CMK (cell line): ENCODE results near the gene EIF4EBP2.

Experiments used
- DNase-seq: peaks from one replicate; pipeline ENCODE4 v3.0.0-alpha.2; 2010; ENCODE audit warnings: low read depth

EIF4EBP2 gene

DNA sequence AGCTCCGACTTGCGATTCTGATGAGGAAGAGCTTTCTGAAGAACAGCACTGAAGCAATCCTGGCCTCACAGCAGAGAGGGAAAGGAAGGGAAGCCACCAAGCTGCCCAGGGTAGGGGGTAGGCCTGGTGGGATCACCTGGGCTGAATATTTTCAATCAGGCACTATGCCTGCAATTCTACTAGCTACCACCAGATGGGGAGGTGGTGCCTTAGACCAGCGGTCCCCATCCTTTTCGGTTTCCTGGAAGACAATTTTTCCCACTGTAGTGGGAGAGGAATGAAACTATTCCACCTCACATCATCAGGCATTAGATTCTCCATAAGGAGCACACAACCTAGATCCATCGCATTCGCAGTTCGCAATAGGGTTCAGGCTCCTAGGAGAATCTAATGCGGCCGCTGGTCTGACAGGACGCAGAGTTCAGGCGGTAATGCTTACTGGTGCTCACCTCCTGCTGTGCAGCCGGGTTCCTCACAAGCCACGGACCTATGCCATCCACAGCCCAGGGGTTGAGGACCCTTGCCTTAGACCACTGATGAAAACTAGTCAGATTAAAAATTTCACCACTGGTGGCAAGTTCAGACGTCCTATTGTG is 24.3 kb upstream of the EIF4EBP2 start:
- DNase-seq, result no peak

DNA sequence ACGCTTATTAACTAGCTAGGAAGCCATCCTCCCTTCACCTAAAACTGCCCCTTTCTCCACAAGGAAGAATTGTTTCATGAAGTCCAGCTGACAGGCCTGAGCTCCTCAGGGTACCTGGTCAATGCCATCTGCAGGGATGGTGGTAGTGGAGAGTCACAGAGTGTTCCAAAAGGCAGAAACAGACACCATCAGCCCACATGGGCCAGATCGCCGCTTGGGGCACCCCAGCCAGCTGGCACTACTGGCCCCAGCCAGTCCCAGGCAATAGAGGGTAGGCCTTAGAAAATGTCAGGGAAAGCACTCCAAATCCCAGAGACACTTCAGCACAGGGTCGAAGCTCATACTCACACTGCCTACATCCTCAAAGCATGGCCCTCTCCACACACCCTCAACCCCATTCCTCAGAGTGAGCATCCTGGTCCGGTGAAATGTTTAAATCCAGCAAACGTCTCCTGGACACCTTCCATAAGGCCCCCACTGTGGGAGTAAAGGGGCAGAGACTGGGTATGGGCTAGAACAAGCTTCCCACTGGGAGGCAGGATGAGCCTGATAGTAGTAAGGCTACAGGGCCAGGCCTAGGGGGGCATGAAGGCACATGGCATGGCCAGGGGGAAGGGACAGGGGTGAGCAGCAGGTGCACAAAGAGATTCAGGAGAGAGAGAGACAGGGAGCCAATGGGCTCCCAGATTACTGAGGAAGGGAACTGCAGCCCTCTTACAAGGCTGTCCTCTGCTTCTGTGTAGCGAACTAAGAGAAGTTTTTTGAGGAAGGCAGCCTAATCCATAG is 23.4 kb upstream of the EIF4EBP2 start:
- DNase-seq, result no peak

DNA sequence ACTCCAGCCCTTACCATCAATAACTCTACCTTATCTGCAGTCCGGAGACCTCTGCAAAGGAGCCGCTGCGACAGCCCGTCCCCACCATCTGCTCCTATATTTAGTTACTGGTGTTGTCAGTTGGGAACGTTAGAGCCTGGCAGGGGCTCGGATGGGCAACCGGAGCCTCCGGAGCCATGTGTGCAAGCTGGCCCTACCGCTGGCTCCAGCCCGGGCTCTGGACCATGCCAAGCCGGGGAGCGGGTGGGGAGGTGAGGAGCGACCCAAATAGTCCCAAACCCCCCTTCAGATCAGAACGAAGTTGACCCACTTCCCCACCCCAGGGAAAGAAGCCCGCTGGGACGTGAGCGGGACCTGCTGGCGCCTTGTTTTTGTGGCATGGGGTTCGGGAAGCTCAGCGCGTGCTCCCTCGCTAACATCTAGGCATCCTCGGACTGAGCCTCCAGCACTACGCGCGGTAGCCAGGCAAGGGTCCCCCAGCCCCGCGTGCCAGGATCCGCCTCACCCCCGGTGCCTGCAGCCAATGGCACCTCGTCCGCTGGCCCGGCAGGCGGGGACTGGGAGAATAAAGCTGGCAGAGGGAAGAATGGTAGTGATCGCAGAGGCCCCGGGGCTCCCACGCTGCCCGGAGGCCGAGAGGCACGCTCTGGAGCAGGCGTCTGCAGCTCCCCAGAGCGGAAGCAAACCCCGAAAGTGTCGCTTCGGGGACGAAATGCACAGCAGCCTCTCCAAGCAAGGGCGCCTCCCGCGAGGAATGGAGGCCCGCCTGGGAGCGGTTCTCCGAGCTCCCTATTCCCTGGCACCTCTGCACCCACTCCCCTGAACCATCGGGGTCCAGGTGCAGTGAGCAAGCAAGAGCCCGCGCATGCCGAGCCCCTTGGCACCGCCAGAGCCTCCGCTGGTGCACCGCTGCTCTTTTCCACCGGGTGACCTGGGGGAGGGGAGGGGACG is 22.2 kb upstream of the EIF4EBP2 start:
- DNase-seq, result no peak

DNA sequence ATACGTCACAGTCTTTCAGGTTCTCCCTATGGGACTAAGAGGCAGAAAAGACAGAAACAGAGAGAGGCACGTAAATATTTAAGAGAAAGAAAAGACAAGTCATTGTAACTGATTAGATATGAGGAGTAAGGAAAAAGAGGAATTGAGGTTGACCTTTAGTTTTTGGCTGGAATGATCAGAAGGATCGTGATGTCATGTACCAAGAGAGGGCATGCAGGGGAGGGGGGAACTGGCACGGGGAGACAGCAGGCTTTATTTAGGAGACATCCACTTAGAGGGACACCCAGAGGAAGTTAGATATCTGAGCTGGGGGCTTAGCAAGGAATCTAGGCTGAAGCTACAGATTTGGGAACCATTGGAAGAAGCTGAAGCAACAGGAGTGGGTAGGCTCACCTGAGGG is 12.3 kb upstream of the EIF4EBP2 start:
- DNase-seq, result no peak

DNA sequence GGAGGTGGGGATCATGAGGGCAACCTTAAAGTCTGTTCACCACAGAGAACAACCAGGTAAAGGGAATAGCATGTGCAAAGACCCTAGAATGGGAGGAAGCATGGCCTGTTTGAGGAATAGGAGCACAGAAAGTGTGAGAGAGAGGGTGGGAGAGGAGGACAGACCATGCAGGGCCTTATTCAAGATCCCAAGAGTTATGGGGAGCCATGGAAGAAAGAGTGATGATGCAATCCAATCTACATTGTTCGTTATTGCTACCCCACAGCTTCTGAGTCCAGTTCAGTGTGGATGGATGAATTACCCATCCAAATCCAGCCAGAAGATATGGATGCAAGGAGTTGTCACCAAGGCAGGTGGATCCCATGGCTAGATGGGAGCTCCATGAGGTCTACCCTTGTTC is 7.8 kb upstream of the EIF4EBP2 start:
- no peak for DNase-seq

DNA sequence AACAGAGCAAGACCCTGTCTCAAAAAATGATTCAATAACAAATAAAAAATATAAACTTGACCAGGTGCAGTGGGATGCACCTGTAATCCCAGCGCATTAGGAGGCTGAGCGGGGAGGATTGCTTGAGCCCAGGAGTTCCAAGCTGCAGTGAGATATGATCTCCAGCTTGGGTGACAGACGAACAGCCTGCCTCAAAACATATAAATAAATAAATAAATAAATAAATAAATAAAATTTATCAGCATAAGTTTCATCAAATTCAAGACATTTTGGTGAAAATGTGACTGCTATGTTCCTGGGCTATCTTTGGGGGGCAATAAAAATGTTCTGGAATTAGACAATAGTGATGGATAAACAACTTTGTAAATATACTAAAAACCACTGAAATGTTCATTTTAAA is 4.8 kb upstream of the EIF4EBP2 start:
- DNase-seq, result no peak

DNA sequence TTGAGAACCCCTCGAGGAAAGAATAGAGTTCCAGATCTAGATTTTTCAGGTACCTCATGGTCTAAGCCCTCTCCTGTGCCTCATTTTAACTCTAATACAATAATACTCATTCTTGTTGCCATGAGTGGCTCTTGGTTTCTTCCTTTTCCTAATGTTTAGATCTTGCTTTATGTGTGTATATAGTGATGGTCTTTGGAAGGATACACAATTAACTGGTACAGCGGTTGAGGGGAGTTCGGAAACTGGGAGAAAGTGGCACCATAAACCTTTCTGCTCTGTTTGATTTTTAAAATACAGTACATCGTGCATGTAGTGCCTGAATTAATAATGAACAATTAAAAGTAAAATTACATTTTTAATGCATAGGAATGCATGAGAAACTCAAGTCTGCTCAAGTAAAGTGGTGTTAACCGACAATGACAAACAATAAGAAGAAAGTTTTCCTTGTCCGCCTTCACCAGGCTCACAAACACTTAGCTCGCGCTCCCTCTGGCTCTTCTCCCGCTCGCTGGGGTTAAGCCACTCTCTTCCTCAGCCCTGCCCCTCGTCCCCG is 386 bp upstream of the EIF4EBP2 start:
- no peak for DNase-seq

DNA sequence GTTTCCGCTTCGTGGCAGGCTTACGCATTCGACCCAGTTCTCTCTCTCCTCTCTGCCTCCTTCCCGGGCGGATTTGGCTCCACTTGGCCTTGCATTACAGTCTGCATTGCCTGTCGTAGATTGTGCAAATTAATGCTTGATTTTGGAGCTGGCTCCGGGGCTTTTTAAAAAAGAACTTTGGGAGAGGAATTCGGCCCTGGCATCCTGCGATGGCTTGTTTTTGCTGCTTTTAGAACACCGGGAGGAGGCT is 767 bp downstream of the EIF4EBP2 start:
- DNase-seq, result no peak

DNA sequence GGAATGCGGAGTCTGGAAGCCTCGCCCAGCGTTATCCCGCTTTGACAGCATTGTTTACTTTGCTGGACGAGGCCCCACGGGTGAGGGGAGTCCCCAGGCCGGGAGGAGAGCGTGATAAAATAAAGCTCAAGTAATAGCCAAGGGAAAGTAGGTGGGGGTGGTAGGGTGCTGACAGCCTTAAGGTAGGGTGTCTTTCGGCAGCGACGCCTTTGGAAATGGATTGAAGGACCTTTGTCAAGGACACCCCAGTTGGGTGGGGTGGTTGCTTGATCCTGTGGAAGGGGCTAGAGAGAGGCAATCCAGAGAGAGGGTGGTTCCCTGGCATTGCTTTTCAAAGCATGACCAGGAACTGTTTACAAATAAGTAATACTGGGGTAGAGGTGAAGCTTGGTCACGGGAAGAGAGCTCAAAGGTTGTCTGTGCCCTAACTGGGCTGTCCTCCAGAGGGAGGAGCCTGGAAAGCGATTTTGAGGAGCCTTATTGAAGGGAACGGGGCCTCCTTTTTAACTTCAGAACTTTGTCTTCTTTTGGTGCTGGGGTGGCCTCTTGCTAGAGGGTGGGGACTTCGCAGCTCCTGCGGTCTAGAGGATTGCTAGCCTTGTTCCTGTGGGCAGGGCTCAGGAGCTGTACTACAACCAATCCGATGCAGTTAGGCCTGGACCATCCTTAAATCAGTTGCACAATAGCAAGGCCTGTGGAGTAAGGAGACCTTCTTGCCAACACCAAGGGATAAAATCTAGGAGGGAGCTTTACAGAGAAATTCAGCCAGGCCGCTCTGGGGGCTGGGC is 1.3 kb downstream of the EIF4EBP2 start:
- DNase-seq, result no peak

DNA sequence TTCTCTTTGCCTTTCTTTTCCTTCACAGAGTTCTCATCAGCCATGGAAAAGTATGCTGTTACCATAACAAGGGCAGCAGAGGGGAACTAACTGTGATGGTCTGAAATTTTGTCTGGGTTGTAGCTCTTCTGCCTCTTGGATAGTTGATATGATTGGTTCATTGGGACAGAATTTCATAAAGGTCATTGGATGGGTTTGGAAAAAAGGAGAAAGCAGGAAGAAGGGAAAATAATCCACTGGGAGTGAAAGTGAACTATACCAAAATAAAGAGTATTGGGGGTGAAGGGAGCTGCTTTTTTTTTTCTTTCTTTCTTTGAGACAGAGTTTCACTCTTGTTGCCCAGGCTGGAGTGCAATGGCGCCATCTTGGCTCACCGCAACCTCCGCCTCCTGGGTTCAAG is 5.8 kb downstream of the EIF4EBP2 start:
- no peak for DNase-seq

DNA sequence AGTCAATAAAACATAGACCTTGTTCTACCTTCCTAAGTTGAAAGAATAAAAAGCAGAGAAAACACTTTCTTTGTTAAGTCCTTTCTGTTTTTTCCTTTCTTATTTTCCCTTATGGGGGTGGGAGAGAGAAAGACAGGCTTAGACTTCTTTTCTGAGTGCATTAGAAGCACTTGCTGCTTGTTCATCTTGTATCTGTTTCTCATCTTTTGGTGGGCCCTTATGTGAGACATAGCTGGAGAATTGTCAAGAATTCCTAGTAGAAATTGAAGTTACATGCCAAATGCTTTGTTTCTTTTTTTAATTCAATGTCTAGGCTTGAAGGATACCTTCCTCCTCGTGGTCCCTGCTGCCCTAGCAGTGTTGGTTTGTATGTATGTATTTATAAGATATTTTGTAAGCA is 6.7 kb downstream of the EIF4EBP2 start:
- DNase-seq, result no peak

DNA sequence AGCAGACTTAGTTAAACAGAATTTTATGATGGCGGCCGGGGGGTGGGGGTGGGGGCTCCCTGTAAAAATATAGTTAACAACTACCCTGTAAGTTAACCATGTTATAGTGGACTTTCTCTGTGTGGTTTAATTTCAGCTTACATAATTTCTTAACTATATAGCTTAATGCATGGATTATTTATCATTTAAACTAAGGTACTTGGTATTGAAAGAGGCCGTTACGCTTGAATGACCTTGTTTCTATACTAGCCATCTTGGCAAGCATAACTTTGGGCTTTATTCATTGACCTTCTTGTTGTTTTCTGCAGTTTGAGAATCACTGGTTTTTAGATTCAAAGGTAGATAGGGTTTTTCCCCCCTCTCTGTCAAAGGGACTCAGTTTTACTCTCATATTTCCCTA is 8.4 kb downstream of the EIF4EBP2 start:
- no peak for DNase-seq

DNA sequence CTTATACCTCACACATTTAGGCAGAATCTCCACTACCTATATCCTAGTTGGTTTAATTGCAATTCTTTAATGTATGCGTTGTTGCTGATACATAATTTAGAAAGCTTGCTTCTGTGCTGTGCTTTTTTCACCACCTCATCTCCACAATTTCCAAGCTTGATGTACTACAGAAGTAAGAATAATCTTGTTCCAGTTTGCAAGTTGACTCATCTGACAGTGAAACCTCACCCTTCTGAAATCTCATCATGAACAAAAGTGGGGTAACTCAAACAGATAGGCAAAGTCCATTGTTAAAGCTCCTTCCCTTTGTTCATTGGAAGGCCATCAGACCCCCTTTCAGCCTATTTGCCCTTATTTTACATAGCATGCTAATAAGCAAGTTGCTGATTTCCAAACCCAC is 13.6 kb downstream of the EIF4EBP2 start:
- DNase-seq, result no peak

DNA sequence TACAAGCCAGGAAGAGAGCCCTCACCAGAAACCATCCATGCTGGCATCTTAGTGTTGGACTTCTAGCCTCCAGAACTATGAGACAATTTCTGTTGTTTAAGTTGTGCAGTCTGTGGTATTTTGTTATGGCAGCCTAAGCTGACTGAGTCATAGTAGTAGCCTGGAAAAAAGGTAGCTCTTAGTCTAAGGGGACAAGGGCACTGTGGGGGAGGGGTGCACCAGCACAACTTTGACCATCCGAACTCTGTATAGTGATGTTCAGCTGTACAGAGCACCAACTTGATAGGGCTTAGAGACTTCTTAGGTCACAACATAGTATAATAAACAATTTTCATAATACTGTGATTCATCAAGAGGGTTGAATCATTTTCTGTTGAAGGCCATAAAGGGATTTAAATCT is 14.3 kb downstream of the EIF4EBP2 start:
- DNase-seq, result no peak

DNA sequence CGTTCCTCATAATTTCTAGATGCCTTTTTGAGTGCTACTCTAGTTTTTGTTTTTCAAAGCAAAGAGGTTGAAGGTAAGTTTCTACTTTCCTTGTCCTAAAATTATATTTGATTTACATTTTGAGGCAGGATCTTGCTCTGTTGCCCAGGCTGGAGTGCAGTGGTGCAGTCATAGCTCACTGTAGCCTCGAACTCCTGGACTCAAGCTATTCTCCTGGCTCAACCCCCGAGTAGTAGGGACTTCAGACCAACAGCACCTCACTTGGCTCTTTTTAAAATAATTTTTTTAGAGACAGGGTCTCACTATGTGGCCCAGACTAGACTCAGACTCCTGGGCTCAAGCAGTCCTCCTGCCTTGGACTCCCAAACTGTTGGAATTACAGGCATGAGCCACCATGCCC is 14.8 kb downstream of the EIF4EBP2 start:
- no peak for DNase-seq

DNA sequence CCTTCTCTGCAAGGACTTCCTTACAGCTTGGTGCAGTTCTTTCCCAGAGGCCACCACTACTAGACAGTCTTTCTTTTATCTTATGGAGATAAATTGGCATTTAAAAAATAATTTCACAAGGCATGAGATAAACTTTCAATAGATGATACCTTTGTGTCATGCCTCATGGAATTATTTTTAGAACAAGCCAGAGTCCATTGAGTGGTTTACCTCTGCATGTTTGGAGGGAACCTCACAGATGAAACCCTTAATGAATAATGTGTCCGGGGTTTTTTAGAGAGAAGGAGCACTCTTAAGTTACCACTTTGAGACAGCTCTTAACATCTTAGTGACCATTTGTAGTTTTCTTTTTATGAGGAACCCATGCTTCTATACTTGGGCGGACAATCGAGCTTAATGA is 20.4 kb downstream of the EIF4EBP2 start:
- no peak for DNase-seq

DNA sequence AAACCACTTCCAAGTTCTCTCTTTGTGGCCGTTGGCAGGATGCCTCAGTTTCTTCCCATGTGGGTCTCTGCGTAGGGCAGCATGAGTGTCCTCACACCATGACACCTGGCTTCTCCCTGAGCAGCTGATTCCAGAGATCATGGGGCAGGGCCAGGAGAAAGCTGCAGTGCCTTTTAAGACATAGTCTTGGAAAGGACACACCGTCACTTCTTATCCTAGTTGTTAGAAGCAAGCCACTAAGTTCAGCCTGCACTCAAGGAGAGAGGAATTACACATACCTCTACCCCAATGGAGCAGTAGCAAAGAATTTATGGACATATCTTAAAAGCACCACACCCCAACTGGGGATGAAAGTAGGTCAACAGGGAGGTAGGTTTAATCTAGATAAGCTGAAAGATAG is 21.2 kb downstream of the EIF4EBP2 start:
- DNase-seq, result no peak

DNA sequence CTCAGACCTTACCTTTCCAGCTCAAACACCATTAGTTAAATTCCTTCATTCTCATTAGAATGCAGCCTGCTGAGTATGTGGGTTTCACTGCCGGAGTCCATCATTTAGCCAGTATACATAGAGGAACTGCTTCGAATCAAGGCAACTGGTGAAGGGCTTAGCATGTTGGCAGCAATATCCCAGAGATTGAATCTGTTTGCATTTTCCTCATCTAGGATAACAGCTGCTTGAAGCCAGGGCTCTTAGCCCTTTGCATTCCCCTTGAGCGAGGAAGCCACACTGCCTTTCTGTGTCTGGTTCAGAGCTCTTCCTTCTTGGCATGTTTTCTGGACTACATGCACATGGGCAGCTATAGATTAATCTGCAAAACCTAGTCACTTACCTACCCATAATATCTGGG is 22.9 kb downstream of the EIF4EBP2 start:
- DNase-seq, result no peak

DNA sequence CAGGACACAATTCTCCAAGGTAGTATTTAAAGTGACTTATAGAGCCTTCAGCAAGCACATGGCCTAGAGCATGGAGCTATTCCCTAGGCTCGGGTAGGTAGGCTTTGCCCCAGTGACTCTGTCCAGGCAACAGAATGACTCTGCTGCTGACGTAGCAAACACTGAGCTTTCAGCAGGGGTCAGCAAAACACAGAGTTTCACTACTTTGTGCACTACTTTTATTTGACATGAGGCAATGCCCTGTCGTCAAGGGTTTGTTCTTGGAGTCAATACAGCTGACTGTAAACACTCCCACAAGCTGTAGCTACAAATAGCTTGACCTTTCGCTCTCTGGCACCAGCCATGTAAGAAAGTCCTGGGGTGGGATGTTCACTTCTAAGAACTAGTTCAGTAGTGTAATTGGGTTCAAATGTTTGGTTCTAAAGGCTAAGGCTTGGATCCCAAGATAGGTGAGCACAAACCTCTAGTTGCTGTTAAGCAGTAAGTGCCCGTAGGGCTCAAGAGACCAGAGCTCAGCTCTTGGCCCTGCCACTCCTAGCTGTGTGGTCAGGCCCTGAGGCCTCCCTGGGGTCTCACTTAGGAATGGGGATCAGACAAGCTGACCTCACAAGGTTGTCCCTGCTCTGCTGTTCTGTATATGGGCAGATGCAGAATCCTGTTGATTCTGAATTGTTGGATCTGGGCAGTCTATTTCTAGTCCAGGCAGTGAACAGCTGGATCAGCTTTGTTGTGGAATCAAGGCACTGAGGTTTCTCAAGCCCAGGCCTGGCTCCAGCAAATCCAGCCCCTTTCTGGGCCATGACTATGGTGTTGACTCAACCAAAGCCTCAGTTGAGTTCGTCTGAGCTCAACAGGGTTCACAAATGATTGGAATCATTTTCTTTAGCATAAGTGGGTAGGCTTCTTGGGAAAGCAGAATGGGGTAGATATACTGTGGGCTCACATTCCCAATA is 26.8 kb downstream of the EIF4EBP2 start:
- DNase-seq, result no peak

DNA sequence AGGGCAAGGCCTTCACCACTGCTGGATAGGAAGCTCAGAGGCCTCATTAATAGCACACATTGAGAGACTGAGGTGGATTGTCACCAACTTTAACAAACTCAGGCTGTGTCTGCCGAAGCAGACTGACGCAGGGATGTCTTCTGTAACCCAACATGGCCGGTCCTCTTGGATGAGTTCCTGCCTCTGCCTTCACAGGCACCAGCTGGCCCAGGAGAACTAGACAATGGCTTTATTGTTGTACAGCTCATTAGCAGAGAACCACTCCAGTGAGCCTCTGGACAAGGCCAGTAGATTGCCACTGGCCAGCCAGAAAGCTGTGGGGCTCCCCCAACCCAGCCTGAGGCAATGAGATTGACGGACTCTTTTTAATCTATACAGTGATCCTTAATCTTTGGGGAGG is 28.2 kb downstream of the EIF4EBP2 start:
- DNase-seq, result no peak
